ENCODE measurements around the gene JMJD4.
"Not testable (repeated sequence)": the region's sequence is repeated elsewhere in the genome, so short reads cannot be mapped to it uniquely, and the experiment has no call there.

Gene JMJD4

DNA sequence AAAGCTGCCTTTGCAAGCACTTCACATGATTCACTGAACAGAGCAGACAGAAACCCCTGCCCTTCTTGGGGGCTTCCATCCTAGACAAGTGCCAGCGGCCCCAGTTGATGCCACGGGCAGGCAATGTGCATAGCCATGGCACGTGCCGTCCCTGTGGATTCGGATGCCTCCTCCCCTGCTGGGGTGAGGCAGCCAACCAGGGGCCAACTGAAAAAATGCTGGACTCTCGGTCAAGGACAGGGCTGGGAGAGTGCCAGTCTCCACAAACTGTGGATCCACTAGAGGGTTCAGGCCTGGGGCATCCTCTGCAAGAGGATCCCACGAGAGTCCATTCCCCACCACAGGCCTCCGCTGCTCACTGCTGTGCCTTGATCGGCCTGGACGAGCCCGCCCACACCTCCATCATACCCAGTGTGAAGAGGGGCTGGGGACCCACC, 3.8 kb downstream of the JMJD4 start:
- no peak for FAIRE-seq

DNA sequence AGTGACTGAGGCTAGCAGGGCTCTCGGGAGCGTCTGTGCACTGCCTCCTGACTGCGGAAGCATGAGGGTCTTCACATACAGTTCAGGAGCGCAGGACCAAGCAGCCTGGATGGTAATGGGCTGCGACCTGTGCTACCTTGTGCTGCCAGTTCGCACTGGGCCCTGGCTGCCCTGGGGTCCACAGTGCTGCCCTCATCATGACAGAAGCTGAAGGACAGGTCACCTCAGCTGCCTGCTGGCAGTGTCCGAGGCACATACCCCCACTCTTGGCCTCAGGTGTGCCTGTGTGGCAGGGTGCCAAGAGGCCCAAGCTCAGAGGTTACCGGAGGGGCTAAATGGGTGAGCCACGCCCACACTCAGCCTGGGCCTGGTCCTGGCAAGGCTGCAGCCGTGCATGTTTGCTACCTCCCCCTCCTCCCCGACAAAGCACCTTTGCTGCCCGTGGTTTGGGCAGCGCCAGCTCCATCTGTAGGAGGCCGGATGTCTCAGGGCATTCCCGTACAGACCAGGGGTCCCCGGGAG, 4.4 kb downstream of the JMJD4 start:
- FAIRE-seq = no peak

DNA sequence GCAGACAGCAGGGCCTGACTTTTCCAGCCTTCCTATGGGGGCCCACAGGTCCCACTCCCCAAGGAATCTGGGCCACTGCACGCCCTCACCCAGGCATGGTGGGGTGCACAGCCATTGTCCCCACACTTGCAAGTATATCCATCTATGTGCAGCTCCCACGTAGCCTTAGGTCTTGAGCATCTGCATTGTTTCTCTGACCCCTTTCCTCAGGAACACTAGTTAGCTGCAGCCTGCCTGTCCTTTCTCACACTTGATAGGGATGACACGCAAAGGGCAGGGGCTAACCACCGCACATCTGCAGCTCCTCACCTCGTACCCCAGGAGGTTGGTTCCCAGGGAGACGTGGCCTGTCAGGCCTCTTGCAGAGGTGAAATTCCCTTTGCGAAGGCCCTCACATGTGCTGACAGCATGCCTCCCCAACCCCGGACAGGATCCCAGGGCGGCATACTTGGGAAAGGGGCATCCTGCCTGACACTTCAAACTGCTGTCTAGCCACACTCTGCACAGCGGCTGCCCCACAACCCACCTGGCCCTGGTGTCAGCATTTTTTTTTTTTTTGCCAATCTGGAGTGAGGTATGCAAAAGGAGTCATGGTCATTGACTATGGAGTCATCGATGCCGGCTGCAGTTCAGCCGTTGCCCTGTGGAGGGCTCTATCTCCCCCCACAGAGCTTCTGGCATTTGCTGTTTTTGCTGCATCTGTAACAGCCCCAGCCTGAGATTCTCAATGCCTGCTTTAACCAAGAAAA, 5.0 kb downstream of the JMJD4 start:
- FAIRE-seq = peak; percentile 87

DNA sequence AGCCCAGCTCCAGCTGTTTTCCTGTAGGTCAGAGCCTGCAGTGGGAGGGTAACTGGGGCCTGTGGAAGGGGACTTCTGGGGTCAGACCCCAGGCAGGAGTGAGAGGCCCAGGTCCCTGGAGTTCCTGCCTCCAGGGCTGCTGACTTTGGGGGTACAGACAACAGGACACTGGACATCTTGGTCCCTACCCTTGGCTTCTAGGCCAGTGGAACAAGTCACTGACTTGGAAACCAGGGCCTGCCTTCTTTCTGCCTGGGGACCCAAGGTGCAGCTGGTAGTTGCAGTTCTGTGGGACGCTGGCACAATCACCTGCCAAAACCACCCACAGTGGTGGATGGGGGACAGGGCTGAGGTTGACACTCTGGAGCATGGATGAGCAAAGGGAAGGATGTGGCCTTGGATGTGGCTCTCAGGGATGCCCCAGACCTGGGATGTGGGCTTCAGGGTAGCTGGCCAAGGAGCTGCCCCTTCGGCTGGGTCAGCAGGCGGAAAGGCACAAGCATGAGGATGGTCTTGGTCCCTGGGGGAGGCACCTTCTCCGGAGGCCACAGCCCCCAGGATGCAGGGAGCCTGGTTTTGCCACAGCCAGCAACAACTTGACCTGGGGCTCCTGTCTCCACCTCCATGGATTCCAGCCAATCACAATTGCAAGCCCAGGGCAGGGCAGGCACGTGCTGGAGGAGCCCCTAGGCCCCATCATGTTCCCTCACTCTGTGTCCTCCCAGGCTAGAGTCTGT, 5.8 kb downstream of the JMJD4 start:
- FAIRE-seq = no peak

DNA sequence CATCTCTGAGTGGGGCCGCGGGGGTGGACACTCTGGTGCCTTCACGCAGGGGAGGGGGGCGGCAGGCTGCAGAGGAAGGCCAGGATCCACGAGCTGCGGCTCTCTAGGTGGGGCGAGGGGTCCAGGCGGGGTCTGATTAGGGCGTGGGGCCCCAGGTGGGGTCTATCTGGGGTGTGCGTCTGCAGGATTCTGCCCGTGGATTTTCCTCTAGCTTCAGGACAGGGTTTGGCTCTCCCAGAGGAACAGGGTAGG, 6.3 kb downstream of the JMJD4 start:
- FAIRE-seq = no peak

DNA sequence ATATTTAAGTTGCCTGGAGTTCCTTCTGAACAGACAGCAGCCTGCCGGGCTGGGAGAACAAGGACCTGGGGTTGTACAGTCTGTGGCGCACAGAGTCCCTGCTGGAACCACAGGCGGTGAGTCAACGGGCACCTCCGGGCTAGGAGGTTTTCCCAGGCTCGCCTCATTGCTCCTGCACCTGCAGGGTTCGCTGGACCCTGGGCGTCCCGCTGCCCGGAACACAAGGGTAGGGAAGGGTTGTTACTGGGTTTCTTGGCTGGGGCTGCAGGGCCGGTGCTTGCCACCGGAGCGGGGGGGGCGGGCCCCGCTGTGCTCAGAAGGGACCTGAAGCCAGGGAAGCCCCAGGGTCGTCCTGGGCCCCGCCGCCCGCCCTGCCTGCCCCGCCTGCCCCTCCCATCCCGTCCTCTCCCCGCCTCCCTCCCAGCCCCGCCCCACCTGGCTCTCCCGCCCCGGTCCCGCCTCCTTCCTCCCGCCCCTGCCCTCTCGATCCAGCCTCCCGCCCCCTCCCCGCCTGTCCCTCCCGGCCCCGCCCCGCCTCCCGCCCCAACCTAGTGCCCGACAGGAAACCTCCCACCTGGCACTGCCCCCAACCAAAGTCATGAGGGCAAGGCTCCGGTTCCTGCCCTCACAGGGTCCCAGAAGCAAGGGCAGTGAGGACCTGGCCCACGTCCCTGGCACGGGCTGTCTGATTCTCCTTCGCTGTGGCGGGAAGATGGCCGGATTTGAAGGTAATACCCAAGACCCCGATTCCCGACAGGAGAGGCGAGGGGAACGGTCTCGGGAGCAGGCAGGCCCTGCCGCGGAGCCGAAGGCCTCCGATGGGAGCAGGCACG, 6.8 kb downstream of the JMJD4 start:
- FAIRE-seq = no peak

DNA sequence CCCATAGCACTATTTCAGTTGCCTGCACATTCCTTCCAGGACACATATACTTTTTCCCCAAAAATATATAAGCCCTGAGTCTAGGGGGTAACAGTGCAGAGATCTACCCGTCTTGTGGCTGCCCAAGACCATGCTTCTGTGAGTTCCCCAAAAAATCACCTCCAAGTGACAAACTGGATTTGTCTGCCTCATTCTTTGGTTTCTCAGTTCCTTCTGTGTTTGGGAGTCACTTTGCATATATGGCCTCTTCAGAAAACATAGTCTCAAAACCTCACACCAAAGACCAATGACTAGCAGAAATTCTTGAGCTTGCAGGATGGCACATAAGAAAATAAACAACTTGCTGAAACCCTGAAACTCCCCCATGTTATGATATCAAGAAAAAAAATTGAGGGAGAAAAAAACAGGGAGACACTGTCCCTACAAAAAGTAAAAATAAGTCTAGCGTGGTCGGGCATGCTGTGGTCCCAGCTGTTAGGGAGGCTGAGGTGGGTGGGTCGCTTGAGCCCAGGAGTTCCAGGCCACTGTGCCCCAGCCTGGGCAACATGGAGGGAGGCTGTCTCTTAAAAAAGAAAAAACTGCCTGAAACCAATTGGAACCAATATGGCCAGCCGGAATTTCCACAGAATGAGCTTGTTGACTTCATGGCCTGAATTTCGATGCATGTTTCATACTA, 8.0 kb downstream of the JMJD4 start:
- no peak for FAIRE-seq

DNA sequence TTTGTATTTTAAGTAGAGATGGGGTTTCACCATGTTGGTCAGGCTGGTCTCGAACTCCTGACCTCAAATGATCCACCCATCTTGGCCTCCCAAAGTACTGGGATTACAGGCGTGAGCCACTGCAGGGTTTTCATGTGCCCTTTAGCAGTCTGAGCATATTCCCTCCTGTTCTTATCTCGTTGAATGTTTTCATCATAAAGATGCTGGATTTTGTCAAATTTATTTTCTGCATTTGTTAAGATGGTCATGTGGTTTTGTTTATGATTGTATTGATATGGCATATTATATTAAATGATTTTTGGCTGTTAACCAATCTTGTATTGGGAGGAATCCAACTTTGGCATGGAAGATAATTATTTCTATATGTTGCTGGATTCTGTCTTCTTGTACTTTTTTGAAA, 8.8 kb downstream of the JMJD4 start:
- no peak for FAIRE-seq

DNA sequence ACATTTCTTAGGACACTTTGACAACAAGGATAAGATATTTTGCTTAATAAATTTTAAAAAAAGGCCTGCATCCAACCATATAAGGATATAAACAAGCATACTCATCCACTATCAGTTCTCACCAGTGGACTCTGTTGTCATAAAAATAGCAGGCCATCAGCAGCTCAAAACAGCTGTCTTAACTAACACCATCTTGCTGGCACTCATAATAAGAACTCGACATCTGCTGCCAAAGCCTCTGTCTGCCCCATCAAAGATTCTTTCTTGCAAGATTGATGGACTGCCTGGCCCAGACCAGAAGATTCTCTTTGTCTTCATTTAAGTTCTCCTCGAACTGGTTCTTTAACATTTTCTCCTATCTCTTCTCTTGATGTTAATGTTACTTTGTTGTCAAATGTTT, 10.1 kb downstream of the JMJD4 start:
- FAIRE-seq = no peak

DNA sequence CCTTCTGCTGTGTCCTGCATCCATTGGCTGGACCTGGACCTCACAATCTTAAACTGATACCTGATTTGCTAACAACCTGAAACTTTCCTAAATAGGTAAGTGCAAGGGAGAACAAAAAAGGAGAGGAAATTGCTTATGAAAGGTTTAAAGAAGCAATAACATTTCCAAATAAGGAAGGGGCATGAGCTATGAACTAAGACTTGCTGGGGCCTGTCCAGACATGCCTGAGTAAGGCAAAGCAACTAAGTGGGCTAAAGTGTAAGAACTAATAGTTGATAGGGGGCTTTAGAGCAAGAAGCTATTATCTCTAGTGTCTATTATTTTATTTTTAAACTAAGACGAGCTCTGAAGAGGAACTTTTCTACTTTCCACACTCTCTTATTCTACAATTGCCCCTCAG, 11.6 kb downstream of the JMJD4 start:
- no peak for FAIRE-seq

DNA sequence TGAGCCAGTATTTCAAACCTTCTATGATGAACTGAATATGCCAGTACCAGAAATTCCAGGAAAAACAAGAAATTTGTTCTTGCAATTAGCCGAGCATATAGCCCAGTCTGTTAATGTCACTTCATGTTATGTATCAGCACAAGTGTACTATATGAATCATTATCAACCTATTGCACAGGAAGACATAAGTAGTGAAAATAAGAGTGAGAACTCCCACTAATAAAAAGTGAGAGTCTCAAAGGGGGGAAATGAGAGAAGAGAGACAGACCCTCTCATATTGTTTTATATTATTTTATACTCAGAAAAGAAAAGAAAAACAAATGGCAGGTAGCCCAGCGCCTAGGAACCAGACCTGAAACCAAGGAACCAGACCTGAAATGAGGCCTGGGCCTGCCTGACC, 16.2 kb downstream of the JMJD4 start:
- FAIRE-seq = no peak

DNA sequence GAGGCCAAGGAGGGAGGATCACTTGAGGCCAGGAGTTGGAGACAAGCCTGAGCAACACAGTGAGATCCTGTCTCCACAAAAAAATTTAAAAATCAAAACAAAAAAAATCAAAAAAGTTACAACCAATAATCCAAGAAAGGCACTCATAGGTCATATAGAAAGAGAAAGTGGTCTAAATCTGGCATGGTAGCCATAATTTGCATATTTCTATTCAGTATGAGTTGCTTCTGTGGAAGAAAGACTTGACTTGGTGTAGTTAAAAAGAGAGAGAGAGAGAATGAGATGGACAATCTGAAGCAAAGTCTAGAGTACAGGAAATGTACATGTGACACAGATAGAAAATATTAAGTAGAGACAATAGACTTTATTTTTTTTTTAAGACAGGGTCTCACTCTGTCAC, 22.5 kb downstream of the JMJD4 start:
- no peak for FAIRE-seq

DNA sequence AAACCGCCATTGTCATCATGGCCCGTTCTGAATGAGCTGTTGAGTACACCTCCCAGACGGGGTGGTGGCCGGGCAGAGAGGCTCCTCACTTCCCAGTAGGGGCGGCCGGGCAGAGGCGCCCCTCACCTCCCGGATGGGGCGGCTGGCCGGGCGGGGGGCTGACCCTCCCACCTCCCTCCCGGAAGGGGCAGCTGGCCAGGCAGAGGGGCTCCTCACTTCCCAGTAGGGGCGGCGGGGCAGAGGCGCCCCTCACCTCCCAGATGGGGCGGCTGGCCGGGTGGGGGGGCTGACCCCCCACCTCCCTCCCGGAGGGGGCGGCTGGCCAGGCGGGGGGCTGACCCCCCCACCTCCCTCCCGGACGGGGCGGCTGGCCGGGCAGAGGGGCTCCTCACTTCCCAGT, 24.6 kb downstream of the JMJD4 start:
- not testable (repeated sequence) for FAIRE-seq

DNA sequence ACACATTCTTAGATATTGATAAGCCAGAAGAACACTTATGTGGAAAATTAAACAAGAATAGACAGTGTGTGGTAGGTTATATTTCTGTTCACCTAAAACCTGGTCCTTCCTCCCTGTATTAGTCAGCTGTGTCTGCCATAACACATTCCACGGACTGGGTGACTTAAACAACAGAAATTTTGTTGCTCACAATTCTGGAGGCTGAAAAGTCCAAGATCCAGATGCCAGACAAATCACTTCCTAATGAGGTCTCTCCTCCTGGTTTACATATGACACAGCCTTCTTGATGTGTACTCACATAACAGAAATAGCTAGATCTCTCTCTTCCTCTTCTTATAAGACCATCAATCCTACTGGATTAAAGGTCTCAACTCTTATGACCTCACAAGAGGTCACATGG, 25.7 kb downstream of the JMJD4 start:
- no peak for FAIRE-seq

DNA sequence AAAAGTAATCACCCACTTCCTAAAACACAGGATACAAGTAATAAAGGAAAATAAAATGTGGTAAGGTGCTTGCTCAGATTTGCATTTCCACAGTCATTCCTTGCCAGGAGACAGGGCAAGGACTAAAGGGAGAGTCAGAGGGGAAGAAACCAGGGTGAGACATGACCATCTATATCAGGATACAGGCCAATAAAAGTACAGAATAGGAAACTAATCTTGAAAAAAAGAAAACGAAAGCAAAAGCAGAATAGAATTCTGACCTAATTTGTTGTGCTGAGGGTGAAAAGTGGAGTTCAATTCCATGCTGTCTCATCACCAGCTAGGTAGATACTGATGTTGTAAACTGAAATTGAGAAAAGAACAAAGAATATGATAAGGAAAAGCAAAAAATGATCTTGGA, 27.3 kb downstream of the JMJD4 start:
- no peak for FAIRE-seq

DNA sequence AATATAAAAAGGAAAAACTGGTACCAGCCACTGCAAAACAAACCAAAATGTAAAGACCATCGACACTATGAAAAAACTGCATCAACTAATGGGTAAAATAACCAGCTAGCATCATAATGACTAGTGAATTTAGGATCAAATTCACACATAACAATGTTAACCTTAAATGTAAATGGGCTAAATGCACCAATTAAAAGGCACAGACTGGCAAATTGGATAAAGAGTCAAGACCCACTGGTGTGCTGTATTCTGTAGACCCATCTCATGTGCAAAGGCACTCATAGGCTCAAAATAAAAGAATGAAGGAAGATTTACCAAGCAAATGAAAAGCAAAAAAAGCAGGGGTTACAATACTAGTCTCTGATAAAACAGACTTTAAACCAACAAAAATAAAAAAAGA, 33.5 kb downstream of the JMJD4 start:
- FAIRE-seq = not testable (repeated sequence)

DNA sequence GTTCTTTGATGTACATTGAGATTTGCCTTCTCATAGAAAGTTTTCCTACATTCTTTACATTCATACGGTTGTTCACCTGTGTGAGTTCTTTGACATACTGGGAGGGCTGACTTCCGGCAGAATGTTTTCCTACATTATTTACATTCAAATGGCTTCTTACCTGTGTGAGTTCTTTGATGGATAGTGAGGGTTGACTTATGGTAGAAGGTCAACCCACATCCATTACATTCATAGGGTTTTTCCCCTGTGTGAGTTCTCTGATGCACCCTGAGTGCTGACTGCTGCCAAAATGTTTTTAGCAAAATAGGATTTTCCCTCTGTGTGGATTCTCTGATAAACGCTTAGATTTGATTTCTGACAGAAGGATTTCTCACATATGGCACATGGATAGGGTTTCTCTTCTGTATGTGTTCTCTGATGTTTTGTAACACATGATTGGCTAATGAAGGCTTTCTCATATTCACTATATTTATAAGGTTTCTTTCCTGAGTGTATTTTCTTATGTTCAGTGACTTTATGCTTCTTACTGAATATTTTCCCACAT, 37.7 kb downstream of the JMJD4 start:
- FAIRE-seq = no peak

DNA sequence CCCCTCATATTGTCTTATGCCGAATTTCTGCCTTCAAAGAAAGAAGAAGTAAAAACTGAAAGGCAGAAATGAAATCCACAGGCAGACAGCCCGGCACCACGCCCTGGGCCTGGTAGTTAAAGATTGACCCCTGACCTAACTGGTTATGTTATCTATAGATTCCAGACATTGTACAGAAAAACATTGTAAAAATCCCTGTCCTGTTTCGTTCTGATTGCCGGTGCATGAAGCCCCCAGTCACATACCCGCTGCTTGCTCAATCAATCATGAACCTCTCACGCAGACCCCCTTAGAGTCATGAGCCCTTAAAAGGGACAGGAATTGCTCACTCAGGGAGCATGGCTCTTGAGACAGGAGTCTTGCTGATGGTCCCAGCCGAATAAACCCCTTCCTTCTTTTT, 49.3 kb downstream of the JMJD4 start:
- FAIRE-seq = no peak

Measured in G401.6 (cell line).